HG03442 (cell line): ENCODE data around the gene CACNA1E.

Source experiments
- ATAC-seq: cut with Tn5 transposase; IDR thresholded peaks from one replicate; pipeline ENCODE4 v1.9.1; 2021; ENCODE audit warnings: mild to moderate bottlenecking, moderate library complexity; ENCODE audit not compliant: unreplicated experiment

Gene CACNA1E

DNA sequence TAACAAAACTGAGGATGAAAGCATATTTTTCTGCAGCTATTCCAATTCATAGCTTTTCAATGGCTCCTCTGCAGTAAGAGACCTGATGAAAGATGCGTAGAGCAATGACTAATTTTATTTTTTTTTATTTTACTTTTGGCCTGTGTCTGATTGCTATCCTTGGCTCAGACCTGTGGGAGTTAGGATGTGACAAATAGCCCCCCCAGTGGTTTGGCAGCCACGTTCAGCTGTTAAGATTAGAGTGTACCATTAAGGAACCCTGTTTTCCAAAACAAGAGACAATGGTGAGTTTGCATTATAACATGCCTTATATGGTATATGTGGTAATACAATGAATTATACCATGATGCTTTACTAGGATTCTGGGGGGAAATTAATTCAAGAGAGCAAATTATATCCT is 264.7 kb downstream of the CACNA1E start:
- no peak for ATAC-seq

DNA sequence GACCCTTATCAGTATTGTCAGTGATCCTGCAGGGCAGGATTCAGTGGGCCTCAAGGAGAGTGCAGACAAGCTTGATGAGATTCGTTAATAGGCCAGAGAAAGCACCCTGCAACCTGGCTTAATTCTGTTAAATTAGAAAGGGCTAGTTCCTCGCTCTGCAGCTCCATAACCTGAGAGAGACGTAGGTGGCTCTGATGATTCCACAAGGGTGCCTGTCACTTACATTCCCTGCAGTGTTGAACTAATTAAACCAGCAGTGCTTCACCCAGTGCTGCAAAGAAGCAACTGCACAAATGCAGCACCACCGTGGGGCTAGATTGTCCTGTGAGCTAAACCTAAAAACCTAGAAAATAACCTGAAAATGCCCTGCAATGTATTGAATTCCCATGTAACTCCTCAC is 270.8 kb downstream of the CACNA1E start:
- no peak for ATAC-seq

DNA sequence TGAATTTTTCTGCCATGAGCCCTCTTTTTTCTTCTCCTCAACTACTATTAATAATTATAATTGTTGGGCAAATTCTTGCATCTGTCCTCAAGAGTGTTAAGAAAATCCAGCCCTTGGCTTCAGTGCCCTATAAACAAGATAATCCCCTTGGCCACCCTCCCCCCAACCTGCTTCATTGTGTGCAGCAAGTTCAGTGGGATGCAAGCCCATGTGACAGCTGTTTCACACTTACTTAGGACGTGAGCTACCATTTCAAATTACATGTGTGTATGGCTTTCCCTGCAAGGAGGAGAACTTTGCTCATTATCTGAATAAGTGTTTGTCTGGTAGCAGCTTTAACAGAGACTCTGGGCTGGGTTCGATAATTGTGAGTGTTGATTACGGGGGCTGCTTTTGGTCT is 276.2 kb downstream of the CACNA1E start:
- no peak for ATAC-seq

DNA sequence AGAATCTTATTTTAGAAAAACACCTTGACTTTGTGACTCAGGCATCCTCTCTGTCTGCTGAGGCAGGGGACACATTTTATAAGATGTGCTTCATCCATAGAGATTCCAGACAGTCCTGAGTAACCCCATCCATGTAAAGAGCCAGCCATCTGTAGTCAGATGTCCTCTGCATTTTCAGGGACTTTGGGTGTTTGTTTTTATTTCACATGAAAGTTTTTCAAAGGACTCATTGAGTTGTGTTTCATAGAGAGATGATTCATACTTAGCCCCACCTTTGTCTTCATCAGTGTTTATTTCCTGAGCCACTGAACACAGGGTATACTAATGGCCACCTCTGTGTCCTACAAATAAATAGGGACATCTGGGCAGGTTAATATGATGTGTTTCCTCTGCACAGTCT is 280.4 kb downstream of the CACNA1E start:
- ATAC-seq, result no peak

DNA sequence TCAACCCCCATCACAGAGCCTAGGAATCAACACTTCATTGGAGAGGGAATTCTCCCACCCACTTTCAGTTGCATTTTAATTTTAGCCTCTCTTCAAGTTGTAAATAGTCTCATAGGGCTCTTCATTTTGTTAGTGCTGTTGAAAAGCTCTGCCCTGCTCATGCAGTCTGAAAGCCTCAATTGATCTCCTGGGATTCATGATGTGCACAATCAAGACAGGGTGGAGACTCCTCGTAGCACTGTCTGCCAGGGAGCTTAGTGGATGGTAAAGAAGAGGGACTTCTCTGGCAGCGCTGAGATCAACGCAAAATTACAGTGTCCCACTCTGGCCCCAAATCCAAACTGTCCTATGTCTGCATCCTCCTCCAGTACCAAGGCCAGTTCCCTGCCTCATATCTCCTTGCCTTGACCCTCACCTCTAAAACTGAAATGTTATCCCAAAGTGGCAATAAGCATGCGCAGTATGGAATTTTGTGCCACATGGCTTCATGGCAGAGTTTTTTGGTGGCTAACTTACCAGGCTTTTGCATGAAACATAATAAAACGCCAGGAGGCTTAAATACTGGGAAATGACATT is 282.2 kb downstream of the CACNA1E start:
- no peak for ATAC-seq

DNA sequence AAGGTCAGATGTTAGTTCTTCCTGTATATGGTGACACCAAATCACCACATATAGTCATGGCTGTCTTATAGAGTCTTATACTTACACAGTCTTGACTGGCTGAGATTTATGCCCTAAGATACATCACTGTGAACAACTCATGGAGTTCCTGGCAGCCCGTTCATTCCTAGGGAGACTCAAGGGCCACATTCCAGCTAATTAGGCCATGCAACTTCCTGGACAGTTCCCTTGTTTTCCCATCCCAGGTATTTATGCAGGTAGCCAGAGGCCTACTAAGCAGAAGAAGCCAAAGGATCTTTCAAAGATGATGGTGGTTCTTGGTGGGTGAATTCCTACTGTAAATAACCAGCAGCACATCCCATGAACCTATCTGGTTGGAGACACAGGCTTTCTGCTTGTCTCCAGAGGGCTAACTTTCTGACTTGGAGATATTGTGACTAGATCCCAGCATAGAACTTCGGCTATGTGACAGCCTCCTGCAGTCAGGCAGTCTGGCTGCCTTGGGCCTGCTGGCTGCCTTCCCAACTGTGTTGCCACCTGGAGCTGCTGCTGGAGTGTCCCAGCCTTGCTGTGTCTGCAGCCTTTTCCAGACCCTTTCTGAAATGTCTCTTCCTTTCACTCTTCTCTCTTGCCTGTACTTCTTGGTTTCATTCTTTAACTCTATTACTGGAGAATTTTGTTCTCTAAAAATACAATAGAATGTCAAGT is 283.8 kb downstream of the CACNA1E start:
- no peak for ATAC-seq

DNA sequence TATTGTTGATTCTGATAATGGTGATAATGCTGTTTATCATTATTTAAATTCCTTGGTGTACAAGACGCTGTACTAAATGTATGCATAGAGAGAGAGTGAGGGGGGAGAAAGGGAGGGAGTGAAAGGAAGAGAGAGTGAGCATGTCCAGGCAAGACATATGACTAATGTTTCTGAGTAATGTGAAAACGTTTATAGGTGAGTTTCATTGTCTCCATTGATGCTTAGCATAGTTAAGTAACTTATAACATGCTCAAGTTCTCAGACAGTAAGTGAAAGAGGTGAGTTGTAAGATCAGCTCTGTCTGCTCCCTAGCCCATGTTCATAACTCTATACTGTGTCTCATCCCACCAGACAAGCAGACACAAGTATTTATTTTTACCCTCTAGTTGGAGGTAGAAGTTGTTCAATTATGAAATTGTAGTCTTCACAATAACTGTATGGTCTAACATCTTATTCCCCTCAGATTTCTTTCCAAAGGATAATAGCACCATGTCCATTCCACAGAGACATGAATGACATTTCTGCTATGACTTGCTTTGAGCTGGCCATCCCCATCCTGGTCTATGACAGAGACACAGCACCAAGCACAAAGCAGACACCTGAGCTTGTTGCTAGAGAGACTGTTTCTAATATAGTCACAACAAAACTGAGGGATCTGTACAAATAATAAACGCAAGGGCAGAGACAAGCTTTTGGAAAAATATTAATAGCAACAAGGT is 285.1 kb downstream of the CACNA1E start:
- ATAC-seq, result peak; percentile 75

DNA sequence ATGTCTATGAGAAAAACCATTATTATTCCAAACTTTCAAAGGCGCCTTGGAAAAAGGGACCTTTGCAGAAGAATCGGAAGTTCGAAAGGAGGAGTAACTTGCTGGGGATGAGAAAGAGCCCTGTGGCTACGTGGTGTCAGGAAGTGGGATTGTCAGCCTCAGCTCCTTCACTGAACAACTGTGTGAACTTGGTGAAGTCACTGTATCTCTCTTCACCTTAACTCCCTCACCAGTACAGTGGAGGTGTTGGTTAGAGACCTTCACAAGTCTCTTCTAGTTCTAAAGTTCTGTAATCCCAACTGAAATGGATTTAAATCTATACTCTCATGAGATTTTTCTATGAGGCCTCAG is 285.6 kb downstream of the CACNA1E start:
- no peak for ATAC-seq

DNA sequence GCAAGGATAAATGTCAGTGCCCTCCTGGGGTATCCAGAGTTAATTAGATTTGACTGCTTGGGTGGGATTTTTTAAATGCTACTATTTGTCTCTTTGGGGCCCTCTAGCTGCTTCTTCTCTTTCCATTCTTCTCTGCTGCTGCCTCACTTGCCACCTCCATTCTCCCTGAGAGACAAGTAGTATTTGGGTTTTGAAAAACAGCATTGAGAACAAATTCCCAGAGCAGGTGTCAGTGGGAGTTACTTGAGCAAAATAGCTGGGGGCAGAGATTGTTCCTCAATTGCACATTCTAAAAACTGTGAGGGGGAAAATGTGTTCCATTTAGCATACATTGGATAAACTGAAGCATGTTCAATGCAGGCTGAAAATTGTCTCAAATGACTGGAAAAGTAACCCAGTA is 286.5 kb downstream of the CACNA1E start:
- ATAC-seq, result no peak

DNA sequence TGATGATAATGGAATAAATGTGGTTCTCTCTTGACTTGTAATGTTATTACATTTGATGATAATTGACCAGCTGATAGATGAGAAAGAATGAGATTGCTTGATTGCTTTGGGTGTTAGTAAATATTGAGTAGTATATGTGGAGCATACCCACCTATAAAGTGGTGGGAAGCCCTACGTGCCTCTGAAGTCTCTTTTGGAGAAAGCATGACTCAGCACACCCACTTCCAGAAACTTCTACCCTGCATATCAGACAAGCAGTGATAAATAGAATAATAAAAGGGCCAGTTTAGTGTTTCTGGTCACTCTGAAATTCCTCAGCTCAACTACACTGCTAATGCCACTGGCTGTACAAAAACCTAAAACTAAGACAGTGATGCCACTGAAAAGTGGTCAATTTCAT is 289.4 kb downstream of the CACNA1E start:
- no peak for ATAC-seq

DNA sequence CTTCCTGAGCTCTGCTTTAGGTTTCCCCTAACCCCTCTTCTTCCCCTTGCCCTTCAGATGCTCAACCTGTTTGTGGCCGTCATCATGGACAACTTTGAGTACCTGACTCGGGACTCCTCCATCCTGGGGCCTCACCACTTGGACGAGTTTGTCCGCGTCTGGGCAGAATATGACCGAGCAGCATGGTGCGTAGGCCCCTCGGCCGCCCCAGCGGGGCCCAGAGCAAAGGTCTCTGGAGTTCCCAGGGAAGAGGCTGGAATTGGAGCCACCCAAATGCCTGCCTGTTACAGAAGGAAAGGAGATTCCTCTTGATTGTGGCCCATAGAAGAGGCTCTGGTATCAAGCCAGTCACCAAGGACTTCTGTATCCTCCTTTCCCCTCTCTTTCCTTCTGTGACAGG is 292.7 kb downstream of the CACNA1E start:
- no peak for ATAC-seq

DNA sequence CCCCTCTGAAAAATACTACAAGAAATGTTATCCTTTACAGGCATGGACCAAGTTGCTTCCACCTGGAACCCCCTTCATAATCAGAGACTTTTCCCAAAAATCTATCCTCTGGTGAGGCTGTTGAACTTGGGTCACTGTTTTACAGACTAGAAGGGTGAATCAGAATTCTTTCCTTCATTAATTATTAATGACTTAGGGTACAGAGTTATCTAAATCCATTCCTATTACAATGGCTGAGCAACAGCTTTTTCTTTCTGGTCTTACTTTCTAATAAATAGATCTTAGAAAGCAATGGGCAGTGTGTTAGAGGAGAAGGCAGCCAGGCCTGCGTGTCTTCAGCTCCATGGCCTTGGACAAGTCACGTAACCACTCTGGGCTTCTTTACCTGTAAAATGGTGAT is 294.0 kb downstream of the CACNA1E start:
- no peak for ATAC-seq

DNA sequence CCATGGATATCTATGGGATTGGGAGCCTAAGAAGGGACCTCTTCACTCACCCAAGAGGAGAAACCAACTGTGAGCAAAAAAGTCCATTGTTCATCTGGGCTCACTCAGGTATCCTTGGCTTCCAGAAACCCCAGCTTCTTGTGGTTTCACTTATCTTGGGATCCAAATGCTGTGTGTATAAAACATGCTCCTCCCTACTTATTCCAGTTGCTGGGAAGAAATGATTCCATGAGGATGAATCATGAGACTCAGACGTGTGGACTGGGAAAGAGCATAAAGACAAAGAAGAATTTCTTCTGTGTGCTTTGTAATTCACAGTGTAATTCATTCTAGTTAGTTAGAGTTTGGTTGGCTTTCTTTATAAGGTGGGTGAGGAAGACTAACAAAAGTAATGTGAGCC is 294.5 kb downstream of the CACNA1E start:
- ATAC-seq, result no peak

DNA sequence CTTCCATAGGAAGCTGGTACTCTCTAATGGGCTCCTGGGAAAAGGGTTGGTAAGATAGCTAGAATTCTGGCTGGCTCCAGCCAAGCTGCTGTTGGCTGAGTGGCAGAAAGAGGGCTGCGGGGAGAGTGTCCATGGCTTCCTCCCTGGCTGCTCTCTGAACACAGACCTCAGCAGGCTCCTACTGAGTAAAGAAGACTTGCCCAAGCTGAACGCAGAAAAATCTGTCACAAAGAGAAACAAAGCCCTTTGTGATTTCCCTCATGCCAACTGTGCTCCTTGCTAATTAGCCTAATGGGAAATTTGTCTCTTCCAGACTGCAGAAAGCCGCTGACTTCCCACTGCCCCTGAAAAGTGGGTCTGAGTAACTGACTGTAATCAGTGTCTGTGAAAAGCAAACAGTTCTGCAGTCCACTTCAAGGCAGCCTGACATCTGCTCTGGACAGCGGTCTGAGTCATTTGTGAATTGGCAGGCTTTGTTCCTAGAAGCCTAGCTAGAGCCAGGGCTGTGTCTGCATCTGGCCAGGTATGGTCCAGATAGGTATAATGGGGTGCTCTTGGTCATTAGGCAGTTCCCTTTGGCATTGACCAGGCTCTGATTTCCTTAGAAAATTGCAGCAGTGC is 295.4 kb downstream of the CACNA1E start:
- no peak for ATAC-seq

DNA sequence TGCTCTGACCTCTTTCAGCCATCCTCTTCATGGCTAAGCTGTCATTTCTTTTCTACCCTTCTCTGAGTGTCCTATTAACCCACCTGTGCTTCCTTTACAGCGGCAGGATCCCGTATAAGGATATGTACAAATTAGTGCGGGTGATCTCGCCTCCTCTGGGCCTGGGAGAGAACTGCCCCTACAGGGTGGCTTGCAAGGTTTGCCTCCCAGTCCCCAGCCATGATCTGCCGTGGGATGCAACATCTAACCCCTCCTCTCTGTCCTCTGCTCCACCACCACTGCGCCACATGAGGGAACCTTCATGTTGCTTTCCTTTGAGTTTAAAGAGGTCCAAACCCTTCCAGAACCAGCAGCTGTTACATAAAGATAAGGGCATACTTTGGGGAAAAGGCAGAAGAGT is 296.0 kb downstream of the CACNA1E start:
- no peak for ATAC-seq

DNA sequence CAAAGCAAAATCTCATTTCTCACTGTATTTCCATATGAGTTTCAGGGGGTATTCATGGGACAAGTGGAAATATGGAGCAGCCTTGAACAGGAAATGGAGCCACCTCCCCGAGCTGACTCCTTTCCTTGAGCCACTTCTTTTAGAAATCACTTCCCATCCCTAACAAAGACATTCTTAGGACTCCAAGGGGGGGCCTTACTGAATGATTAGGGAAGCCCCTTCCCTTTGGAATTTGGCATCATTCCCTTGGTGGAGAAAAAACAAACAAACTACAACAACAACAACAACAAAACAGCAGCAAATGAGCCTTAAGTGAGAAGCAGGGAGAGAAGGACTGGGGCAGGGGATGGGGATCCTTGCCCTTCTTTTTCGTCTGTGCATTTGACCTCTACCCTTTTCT is 299.9 kb downstream of the CACNA1E start:
- ATAC-seq, result no peak

DNA sequence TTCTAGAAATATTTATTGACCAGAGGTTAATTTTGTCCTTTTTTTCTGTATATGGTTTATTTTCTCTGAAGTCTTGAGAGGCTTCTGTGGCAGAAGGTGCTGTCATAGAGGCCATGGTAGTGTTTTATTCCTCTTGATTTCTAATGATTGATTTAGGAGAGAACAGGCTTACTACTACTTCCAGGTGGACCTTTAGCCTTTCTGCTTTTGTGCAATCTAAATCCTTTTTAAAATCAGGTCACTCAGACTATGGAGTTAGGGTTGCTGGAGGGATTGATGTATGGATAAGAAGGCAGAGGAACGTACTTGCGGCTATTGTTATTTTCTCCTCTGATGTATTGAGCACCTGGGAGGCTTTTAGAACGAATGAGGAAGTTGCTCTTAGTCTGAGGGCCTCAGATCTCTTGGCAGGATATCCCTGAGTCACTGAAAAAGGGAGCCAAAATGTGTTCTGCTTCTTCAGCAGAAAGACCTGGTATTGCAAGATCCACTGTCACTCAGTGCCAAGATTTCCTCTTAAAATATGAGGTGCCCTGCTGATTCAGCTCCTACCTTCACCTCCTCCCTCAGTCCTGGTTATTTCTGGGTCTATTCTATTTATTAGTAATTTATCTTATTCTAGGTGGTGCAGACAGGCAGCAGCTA is 300.8 kb downstream of the CACNA1E start:
- no peak for ATAC-seq

DNA sequence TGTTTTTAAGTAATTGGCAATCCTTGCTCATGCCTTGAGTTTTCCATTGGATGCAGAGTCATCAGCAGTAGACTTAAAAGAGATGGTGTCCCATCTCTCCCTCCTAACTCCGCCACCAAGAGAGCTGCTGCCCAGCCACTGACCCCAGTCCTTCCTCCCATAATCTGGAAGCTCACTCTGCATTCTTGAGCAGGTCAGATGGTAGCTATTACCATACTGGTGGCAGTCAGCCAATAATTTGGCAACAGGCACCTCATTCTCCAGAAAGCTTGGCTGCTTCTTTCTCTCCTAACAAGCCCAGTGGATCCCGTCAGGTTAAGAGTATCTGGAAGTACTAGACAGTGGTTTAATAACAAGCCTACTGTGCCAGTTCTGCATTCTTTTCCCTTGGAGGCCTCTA is 306.1 kb downstream of the CACNA1E start:
- ATAC-seq, result no peak

DNA sequence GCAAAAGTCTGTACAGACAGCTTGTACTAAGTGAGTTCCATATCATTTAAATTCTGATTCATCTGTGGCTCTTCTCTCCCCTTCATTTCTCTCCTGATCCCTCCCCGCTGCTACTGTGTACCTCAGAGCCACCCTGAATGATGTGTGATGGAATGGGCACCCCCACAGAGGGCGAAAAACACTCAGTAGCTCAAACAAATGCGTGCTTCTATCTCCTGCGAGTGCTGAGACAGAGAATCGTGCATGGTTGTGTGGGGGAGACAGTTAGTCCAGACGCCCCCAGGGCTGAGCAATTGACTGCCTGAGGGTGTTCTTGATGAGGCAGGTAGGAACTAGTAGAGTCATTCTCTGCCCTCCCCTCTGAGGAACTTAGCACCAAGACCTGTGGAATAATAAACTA is 308.4 kb downstream of the CACNA1E start:
- ATAC-seq, result no peak

DNA sequence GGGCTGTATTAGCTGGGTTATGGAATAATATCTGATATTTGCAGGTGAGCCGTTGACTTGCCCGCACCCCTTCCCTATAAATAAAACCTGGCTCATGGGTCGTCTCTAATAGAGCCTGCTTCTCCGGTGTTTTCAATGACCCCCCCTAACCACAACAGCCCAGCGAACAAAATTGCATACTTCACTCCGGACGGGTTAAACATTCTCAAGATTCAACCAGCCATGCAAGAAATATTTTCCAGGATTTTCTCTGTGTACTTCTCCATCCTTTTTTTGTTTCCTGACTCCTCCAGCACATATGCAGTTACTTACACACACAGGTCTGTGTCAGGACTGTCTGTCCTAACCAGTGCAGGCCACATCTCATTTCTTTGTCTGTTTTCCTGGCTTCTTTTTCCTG is 310.5 kb downstream of the CACNA1E start:
- ATAC-seq, result no peak

DNA sequence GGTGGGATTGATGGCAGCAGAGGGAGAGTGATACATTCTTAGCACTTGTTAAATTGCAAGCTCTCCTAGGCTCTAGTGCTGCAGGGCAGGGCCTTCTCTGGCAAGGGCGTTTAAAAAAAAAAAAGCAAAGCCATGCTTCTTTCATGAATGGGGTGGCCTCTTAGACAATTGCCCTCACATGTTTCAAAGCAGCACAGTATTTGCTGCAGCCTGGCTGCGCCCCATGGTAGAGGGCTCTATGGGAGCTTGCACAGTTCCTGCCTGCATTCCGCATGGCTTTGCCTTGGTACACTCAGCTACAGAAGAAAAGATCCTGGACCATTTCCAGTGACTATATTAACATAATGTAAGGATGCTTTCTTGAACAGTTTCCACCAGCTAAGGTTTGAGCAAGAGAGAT is 311.0 kb downstream of the CACNA1E start:
- no peak for ATAC-seq
